ENCODE results near the gene ZNRF1. TPM values are rescaled to one million over a fixed set of nuclear protein-coding genes. Genes with fewer than 3 reads are reported as not detected.
"Not testable (repeated sequence)": the region's sequence is repeated elsewhere in the genome, so short reads cannot be mapped to it uniquely, and the experiment has no call there.

Gene ZNRF1
- total RNA-seq, 2 donors from 2014 or later = 27.7 to 29.7 TPM

GRCh38 chr16:74984529-74985296, 14.1 kb upstream of the ZNRF1 start, which contains the start of gene WDR59:
Gene WDR59 (minus strand): TSS chr16:74985123. CDS start chr16:74985017, 106 bp downstream.
- intact Hi-C loops (cut with DNase I) = no loop called here
- H3K27me3 ChIP-seq = no peaks in the 10 kb centered on the region
- peak within 1 kb of the TSS; percentile 3 for H3K27ac ChIP-seq
- H3K4me3 ChIP-seq = peak within 1 kb of the TSS; percentile 91
- peak within 1 kb of the TSS; percentile 92 to 99 for H3K9ac ChIP-seq (ENCODE audit: low read depth in 2 of 2, low read length in 2 of 2)
- H3K36me3 ChIP-seq = no peaks in the 10 kb centered on the region
- no peaks in the 10 kb centered on the region for H3K4me1 ChIP-seq
- peak; percentile 100 for DNase-seq
- H3K9me3 ChIP-seq = no peaks in the 10 kb centered on the region
- no peak for TF ChIP-seq CTCF (IDR thresholded peaks at IDR 0.05)

GRCh38 chr16:74987027-74987681, 11.7 kb upstream of the ZNRF1 start:
- H3K9me3 ChIP-seq = no peaks in the 10 kb centered on the region
- no peaks in the 10 kb centered on the region for H3K27me3 ChIP-seq
- no peaks in the 10 kb centered on the region for H3K36me3 ChIP-seq
- no peak overlapping the region for H3K4me3 ChIP-seq
- intact Hi-C loops (cut with DNase I) = no loop called here
- peaks cover 6% of the 10 kb centered on the region for H3K4me1 ChIP-seq
- TF ChIP-seq CTCF (IDR thresholded peaks at IDR 0.05) = no peak
- no peak overlapping the region for H3K9ac ChIP-seq (ENCODE audit: low read depth in 2 of 2, low read length in 2 of 2)
- no peak overlapping the region for H3K27ac ChIP-seq
- no peak for DNase-seq

GRCh38 chr16:74989864-74990263, 9.0 kb upstream of the ZNRF1 start:
- DNase-seq; H3K27me3 ChIP-seq; H3K4me3 ChIP-seq; H3K9me3 ChIP-seq; intact Hi-C loops (cut with DNase I); H3K9ac ChIP-seq (ENCODE audit: low read depth in 2 of 2, low read length in 2 of 2); H3K27ac ChIP-seq; H3K36me3 ChIP-seq; H3K4me1 ChIP-seq: not testable (repeated sequence)

- intact Hi-C loops (cut with DNase I) = no loop called here
- peaks cover 10% of the 10 kb centered on the region for H3K4me1 ChIP-seq
- no peak overlapping the region for H3K9ac ChIP-seq (ENCODE audit: low read depth in 2 of 2, low read length in 2 of 2)
- no peak for TF ChIP-seq CTCF (IDR thresholded peaks at IDR 0.05)
- DNase-seq = no peak
- no peak overlapping the region for H3K27ac ChIP-seq
- no peaks in the 10 kb centered on the region for H3K27me3 ChIP-seq
- H3K36me3 ChIP-seq = no peaks in the 10 kb centered on the region
- no peak overlapping the region for H3K4me3 ChIP-seq
- no peaks in the 10 kb centered on the region for H3K9me3 ChIP-seq
Measured at GRCh38 chr16:74990832-74991231, 8.0 kb upstream of the ZNRF1 start.

- Histone ChIP-seq H3K9ac (ENCODE audit: low read depth in 2 of 2, low read length in 2 of 2) (no peak overlapping the region), H3K36me3 (no peaks in the 10 kb centered on the region), H3K27me3 (no peaks in the 10 kb centered on the region), H3K27ac (peak overlapping the region; percentile 1), H3K4me1 (peaks cover 10% of the 10 kb centered on the region), H3K9me3 (no peaks in the 10 kb centered on the region), H3K4me3 (no peak overlapping the region)
- no peak for DNase-seq
- intact Hi-C loops (cut with DNase I) = no loop called here
- TF ChIP-seq CTCF (IDR thresholded peaks at IDR 0.05) = no peak
Measured at GRCh38 chr16:74991268-74991592, 7.6 kb upstream of the ZNRF1 start.
